Measurements from ENCODE around the gene PLA2G4E.

PLA2G4E gene

GRCh38 chr15:42053010-42053409 lies 32.2 kb upstream of the PLA2G4E start:
- no peak for DNase-seq

- DNase-seq, result no peak
Measured at GRCh38 chr15:42050484-42051255, 29.8 kb upstream of the PLA2G4E start.

GRCh38 chr15:42048821-42049200 lies 28.0 kb upstream of the PLA2G4E start:
- no peak for DNase-seq

GRCh38 chr15:42048080-42048820 lies 27.4 kb upstream of the PLA2G4E start:
- no peak for DNase-seq

GRCh38 chr15:42046597-42046996 lies 25.8 kb upstream of the PLA2G4E start:
- DNase-seq, result no peak

- DNase-seq, result no peak
Measured at GRCh38 chr15:42045211-42045615, 24.4 kb upstream of the PLA2G4E start.

- no peak for DNase-seq
Measured at GRCh38 chr15:42042602-42043400, 22.0 kb upstream of the PLA2G4E start.

GRCh38 chr15:42038401-42038800 lies 17.6 kb upstream of the PLA2G4E start:
- DNase-seq, result no peak

- no peak for DNase-seq
Measured at GRCh38 chr15:42037656-42038055, 16.8 kb upstream of the PLA2G4E start.

GRCh38 chr15:42036966-42037365 lies 16.1 kb upstream of the PLA2G4E start:
- DNase-seq, result no peak

- DNase-seq, result no peak
Measured at GRCh38 chr15:42036112-42036905, 15.5 kb upstream of the PLA2G4E start.

GRCh38 chr15:42035435-42035761 lies 14.6 kb upstream of the PLA2G4E start:
- DNase-seq, result peak; percentile 22

GRCh38 chr15:42034628-42035434 lies 14.0 kb upstream of the PLA2G4E start:
- DNase-seq, result no peak

- no peak for DNase-seq
Measured at GRCh38 chr15:42033214-42033873, 12.5 kb upstream of the PLA2G4E start.

GRCh38 chr15:42032376-42033213 lies 11.8 kb upstream of the PLA2G4E start:
- no peak for DNase-seq

GRCh38 chr15:42031198-42031915 lies 10.5 kb upstream of the PLA2G4E start:
- DNase-seq, result no peak

GRCh38 chr15:42027521-42027920 lies 6.7 kb upstream of the PLA2G4E start:
- DNase-seq, result no peak

- no peak for DNase-seq
Measured at GRCh38 chr15:42024303-42024702, 3.5 kb upstream of the PLA2G4E start.

- no peak for DNase-seq
Measured at GRCh38 chr15:42021593-42021992, 751 bp upstream of the PLA2G4E start.

Data from stimulated activated CD4-positive, alpha-beta T cell treated with anti-CD3 and anti-CD28 coated beads, Interleukin-15, amount 100 ng/mL, for 24 hours (primary cell).